ENCODE measurements around the gene PLEK2. TPM values are rescaled to one million over a fixed set of nuclear protein-coding genes. Genes with fewer than 3 reads are reported as not detected.

The PLEK2 gene
- polyA plus RNA-seq, 10 donors, result 0.52 to 4.6 (median 1.2) TPM; not detected in 2

GRCh38 chr14:67405771-67406170 lies 6.2 kb downstream of the PLEK2 start:
- DNase-seq, result no peak

- no peak for DNase-seq
Observed at GRCh38 chr14:67400434-67400833, 11.5 kb downstream of the PLEK2 start.

DNA sequence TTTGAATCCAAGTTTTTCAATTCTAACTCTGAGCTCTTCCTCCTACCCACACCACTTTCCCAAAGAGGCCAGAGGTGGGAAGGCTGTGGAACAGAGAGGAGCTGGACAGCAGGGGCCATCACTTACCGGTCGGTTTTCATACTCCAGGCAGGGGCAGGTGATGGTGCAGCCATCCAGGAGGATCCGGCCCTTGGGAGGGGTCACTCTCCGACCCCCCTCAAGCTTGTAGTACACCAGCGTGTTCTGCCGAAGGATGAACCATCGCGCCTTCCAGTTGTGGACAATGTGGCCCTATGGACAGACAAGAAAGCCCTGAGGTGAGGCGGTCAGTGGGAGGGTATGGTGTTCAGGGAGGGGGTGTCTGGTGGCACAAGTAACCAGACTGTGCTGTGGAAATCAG lies 14.4 kb downstream of the PLEK2 start:
- DNase-seq, result no peak

GRCh38 chr14:67396381-67396970 lies 15.5 kb downstream of the PLEK2 start:
- DNase-seq, result no peak

DNA sequence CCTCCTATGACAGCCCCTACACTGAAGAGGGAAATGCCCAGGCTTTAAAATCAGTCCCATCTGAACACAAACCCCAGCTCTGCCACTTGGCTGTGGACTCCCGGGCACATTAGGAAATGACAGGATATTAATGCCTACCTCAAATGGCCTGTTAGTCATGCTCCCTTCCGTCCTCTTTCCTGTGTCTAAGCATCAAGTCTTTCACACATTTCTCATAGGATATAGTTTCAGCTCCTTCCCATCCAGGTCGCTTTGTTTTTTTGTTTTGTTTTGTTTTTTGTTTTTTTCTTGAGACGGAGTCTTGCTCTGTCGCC lies 16.1 kb downstream of the PLEK2 start:
- DNase-seq, result no peak

DNA sequence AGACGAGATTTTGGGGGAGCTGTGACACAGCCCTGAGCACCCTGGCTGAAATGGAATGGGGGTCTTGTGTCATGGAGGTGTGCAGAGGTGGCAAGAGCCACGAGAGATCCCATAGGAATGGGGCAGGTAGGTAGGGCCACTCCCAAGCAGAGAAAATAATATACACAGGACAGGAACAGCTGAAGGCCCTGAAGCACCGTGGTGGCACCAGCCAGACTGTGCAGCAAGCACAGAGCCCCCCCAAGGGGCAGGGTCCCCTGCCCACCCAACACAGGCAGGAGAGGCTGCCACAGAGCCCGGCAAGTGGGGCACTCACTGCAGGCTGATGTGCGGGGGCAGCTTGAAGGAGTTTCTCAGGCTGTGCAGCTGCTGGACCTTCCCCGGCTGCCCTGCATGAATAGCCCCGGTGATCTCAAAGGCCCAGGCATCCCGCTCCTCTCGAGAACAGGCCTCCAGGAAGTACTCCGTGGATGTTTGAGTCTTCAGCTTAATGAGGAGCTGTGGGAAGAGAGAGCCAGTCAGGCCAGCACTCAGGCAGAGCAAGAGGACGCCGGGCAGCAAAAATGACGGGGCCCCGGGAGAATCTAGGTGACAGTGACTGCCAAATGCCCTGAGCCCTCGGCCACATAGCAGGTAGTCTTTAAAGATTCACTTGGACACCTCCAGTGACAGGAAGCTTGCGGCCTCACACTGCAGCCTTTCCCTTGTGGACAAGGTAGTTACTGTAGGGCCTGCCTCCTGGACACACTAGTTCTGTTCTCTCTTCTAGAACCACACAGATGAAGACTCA lies 16.7 kb downstream of the PLEK2 start:
- no peak for DNase-seq

DNA sequence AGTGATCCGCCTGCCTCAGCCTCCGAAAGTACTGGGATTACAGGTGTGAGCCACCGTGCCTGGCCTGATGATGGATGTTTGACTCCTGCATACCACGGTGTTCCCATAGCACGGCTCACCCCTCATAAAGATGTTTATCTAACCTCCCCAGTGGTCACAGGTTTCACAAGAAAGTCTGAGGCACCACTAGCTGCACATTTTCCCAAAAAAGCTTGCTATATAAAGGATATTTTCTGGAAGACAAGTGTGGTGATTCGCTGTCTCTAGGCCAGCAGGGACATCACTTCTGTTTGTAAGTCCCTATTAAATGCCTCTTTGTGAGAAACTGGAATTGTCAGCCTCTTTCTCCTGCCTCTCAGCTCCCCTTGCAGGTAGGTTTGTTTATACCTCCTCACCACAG lies 18.3 kb downstream of the PLEK2 start:
- DNase-seq, result no peak

GRCh38 chr14:67392800-67393199 lies 19.2 kb downstream of the PLEK2 start:
- DNase-seq, result no peak

DNA sequence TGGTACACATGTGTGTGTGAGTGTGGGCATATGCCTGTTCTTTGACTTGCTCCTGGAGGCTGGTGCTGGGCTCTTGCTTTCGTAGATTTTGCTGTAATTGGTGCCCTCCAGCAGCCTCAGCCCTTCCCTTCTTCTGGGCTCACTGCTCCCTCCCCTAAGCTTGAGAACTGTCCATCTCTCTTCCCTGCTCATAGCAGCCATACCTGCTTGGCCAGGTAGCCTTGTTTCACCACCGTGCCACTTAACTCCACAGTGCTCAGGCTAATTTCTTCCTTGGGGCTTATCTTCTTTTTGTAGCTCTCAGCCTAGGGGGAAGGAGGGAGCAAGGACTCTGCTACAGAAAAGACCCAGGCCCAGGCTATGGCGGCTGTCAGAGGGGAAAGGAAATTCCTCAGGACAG lies 19.8 kb downstream of the PLEK2 start:
- no peak for DNase-seq

- no peak for DNase-seq
Observed at GRCh38 chr14:67391268-67391667, 20.7 kb downstream of the PLEK2 start.

- DNase-seq, result no peak
Observed at GRCh38 chr14:67389811-67390534, 22.0 kb downstream of the PLEK2 start.

GRCh38 chr14:67389275-67389674 lies 22.7 kb downstream of the PLEK2 start:
- no peak for DNase-seq

GRCh38 chr14:67387195-67387594 lies 24.8 kb downstream of the PLEK2 start:
- no peak for DNase-seq

DNA sequence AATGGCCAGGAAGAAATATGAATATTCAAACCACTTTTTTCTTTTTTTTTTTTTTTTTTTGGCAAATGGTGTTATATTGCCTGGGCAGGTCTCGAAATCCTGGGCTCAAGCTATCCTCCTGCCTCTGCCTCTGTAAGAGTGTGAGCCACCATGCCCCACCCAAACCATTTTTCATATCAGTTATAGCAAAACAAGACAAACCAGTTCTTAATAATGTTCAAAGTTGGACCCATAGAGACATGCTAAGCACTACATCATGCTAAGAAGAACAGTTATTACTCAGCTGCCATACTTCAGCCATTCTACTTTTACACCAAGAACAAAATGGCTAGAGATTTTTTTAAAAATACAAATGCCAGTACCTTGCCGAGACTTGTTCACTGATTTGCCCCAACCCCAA lies 26.3 kb downstream of the PLEK2 start:
- no peak for DNase-seq

GRCh38 chr14:67385120-67385519 lies 26.8 kb downstream of the PLEK2 start:
- no peak for DNase-seq

- DNase-seq, result no peak
Observed at GRCh38 chr14:67377916-67378315, 34.0 kb downstream of the PLEK2 start.

GRCh38 chr14:67373347-67373746 lies 38.6 kb downstream of the PLEK2 start:
- no peak for DNase-seq

- no peak for DNase-seq
Observed at GRCh38 chr14:67372833-67373232, 39.1 kb downstream of the PLEK2 start.

GRCh38 chr14:67371247-67372148 lies 40.5 kb downstream of the PLEK2 start:
- no peak for DNase-seq

GRCh38 chr14:67370830-67371229 lies 41.1 kb downstream of the PLEK2 start:
- DNase-seq, result no peak

GRCh38 chr14:67365476-67365875 lies 46.5 kb downstream of the PLEK2 start:
- DNase-seq, result no peak
